ENCODE measurements around the gene IL25. TPM values are rescaled to one million over a fixed set of nuclear protein-coding genes. Genes with fewer than 3 reads are reported as not detected.

Gene IL25
- total and polyA plus RNA-seq, 7 donors: not detected

GRCh38 chr14:23407516-23408306 is 35.1 kb downstream of the IL25 start, which contains the start of gene MYH6:
Gene MYH6 (minus strand): TSS chr14:23408273. CDS start chr14:23407223, 1,050 bp downstream.
- no peaks in the 10 kb centered on the region for H3K9me3 ChIP-seq
- H3K4me1 ChIP-seq: no peaks in the 10 kb centered on the region
- peaks cover 0 to 5% (median 0%) of the 10 kb centered on the region in 3 donors for H3K27me3 ChIP-seq
- intact Hi-C loops (cut with DNase I): no loop called here
- 69 to 85% methylated on average over 15 of the region's 15 CpGs for WGBS, 2 donors
- no peaks in the 10 kb centered on the region for H3K36me3 ChIP-seq
- H3K27ac ChIP-seq: no peak within 1 kb of the TSS
- no peak within 1 kb of the TSS for H3K4me3 ChIP-seq
- DNase-seq: no peak
- TF ChIP-seq EP300 (IDR thresholded peaks at IDR 0.05) (no peak), CTCF (IDR thresholded peaks at IDR 0.05) (no peak), POLR2A (IDR thresholded peaks at IDR 0.05) (no peak), POLR2AphosphoS5 (IDR thresholded peaks at IDR 0.05) (no peak)

- no peak overlapping the region for H3K4me3 ChIP-seq
- 56 to 65% methylated on average over 5 of the region's 5 CpGs for WGBS, 2 donors
- H3K27me3 ChIP-seq: peaks cover 0 to 5% (median 0%) of the 10 kb centered on the region in 3 donors
- no peaks in the 10 kb centered on the region for H3K4me1 ChIP-seq
- no peaks in the 10 kb centered on the region for H3K9me3 ChIP-seq
- no peak overlapping the region for H3K27ac ChIP-seq
- DNase-seq: no peak
- intact Hi-C loops (cut with DNase I): no loop called here
- no peaks in the 10 kb centered on the region for H3K36me3 ChIP-seq
- TF ChIP-seq CTCF (IDR thresholded peaks at IDR 0.05) (no peak), POLR2AphosphoS5 (IDR thresholded peaks at IDR 0.05) (no peak), EP300 (IDR thresholded peaks at IDR 0.05) (no peak), POLR2A (IDR thresholded peaks at IDR 0.05) (no peak)
Measured at GRCh38 chr14:23408307-23408630, 35.7 kb downstream of the IL25 start.

- no peak for DNase-seq
- no peak for TF ChIP-seq CTCF (IDR thresholded peaks at IDR 0.05)
- no peak for TF ChIP-seq POLR2AphosphoS5 (IDR thresholded peaks at IDR 0.05)
- no peak for TF ChIP-seq EP300 (IDR thresholded peaks at IDR 0.05)
- no peak for TF ChIP-seq POLR2A (IDR thresholded peaks at IDR 0.05)
- intact Hi-C loops (cut with DNase I): no loop called here
- 74 to 75% methylated on average over 2 of the region's 2 CpGs for WGBS, 2 donors
- no peaks in the 10 kb centered on the region for H3K9me3 ChIP-seq
- peaks cover 0 to 5% (median 0%) of the 10 kb centered on the region in 3 donors for H3K27me3 ChIP-seq
- H3K27ac ChIP-seq: no peak overlapping the region
- no peaks in the 10 kb centered on the region for H3K36me3 ChIP-seq
- H3K4me1 ChIP-seq: no peaks in the 10 kb centered on the region
- H3K4me3 ChIP-seq: no peak overlapping the region
Measured at GRCh38 chr14:23409475-23409874, 36.9 kb downstream of the IL25 start.

- DNase-seq: no peak
Measured at GRCh38 chr14:23409966-23410635, 37.5 kb downstream of the IL25 start.

More at GRCh38 chr14:23409966-23410635, 37.5 kb downstream of the IL25 start:
- no peaks in the 10 kb centered on the region for H3K36me3 ChIP-seq
- H3K4me3 ChIP-seq: no peak overlapping the region
- intact Hi-C loops (cut with DNase I): no loop called here
- H3K27ac ChIP-seq: no peak overlapping the region
- peaks cover 0 to 5% (median 0%) of the 10 kb centered on the region in 3 donors for H3K27me3 ChIP-seq
- no peaks in the 10 kb centered on the region for H3K9me3 ChIP-seq
- H3K4me1 ChIP-seq: no peaks in the 10 kb centered on the region
- 81 to 82% methylated on average over 14 of the region's 14 CpGs for WGBS, 2 donors
- TF ChIP-seq CTCF (IDR thresholded peaks at IDR 0.05) (no peak), EP300 (IDR thresholded peaks at IDR 0.05) (no peak), POLR2A (IDR thresholded peaks at IDR 0.05) (no peak), POLR2AphosphoS5 (IDR thresholded peaks at IDR 0.05) (no peak)
